SK-N-SH (cell line): ENCODE measurements around the gene ABCA1. TPM values are rescaled to one million over a fixed set of nuclear protein-coding genes. Genes with fewer than 3 reads are reported as not detected.

ENCODE experiments used
- CTCF ChIA-PET: fragments of 300-600, 350-600 bp; formaldehyde crosslinking; extraction: SDS; loops from one replicate; lab custom pipeline; 2021; lab: Yijun Ruan, JAX
- POLR2A ChIA-PET: fragments of 350-600 bp; sonication (Branson Sonifier 250); formaldehyde crosslinking; extraction: SDS; loops from one replicate; lab custom pipeline; 2020; ENCODE audit warnings: antibody characterized with exemption, inconsistent platforms; lab: Yijun Ruan, JAX
- DNase-seq: peaks from one replicate; pipeline ENCODE4 v3.0.0; 2012
- H2AFZ ChIP-seq: fragments of 200-600 bp; sonication (generic); 2 replicates; pipeline ENCODE4 v1.8.1; 2016; ENCODE audit warnings: antibody characterized with exemption, mild to moderate bottlenecking, low read depth
- H3F3A ChIP-seq: fragments of 200-600 bp; sonication (generic); replicated peaks from 2 replicates; pipeline ENCODE3; 2016; ENCODE audit warnings: antibody characterized with exemption, mild to moderate bottlenecking; ENCODE audit not compliant: insufficient read depth
- H3K27ac ChIP-seq, 2 experiments: fragments of 200-500 bp in 1 of 2; fragments of 200-600 bp in 1 of 2; sonication (Bioruptor generic) in 1 of 2; sonication (generic), shearing (Covaris generic) in 1 of 2; 2 replicates each; pipeline versions ENCODE4 v1.5.1 to v1.6.1; 2014 to 2016; ENCODE audit warnings: low read depth in 2 of 2, inconsistent platforms in 1 of 2, low read length in 1 of 2, mild to moderate bottlenecking in 1 of 2, mixed read lengths in 1 of 2
- H3K27me3 ChIP-seq: fragments of 200-600 bp; sonication (generic), shearing (Covaris generic); 2 replicates; pipeline ENCODE4 v1.6.1; 2016; ENCODE audit warnings: mixed run types; ENCODE audit not compliant: insufficient read depth
- H3K36me3 ChIP-seq, 2 experiments: fragments of 200-500 bp in 1 of 2; fragments of 200-600 bp in 1 of 2; sonication (Bioruptor generic) in 1 of 2; sonication (generic) in 1 of 2; replicated peaks in 1 of 2; 2 replicates each; pipeline versions ENCODE3 to v1.5.1; 2014 to 2016; ENCODE audit warnings: low read length in 1 of 2, mild to moderate bottlenecking in 1 of 2; ENCODE audit not compliant: insufficient read depth in 2 of 2, control insufficient read depth in 1 of 2
- H3K4me1 ChIP-seq, 2 experiments: fragments of 200-500 bp in 1 of 2; fragments of 200-600 bp in 1 of 2; sonication (Bioruptor generic) in 1 of 2; sonication (generic), shearing (Covaris generic) in 1 of 2; 2 replicates each; pipeline versions ENCODE4 v1.5.1 to v1.6.1; 2014 to 2016; ENCODE audit warnings: low read depth in 1 of 2, low read length in 1 of 2, mixed run types in 1 of 2; ENCODE audit not compliant: insufficient read depth in 2 of 2, control insufficient read depth in 1 of 2
- H3K4me2 ChIP-seq: fragments of 200-600 bp; sonication (generic), shearing (Covaris generic); 2 replicates; pipeline ENCODE4 v1.6.1; 2017; ENCODE audit warnings: mixed run types
- H3K4me3 ChIP-seq, 2 experiments: fragments of 200-500 bp in 1 of 2; fragments of 200-600 bp in 1 of 2; sonication (Bioruptor generic) in 1 of 2; sonication (generic), shearing (Covaris generic) in 1 of 2; 2 replicates each; pipeline versions ENCODE4 v1.5.1 to v1.8.1; 2014 to 2016; ENCODE audit warnings: low read depth in 2 of 2, inconsistent platforms in 1 of 2, low read length in 1 of 2, mild to moderate bottlenecking in 1 of 2, mixed read lengths in 1 of 2, moderate library complexity in 1 of 2
- H3K79me2 ChIP-seq: fragments of 200-600 bp; sonication (generic); 2 replicates; pipeline ENCODE4 v1.8.1; 2017; ENCODE audit warnings: mild to moderate bottlenecking; ENCODE audit not compliant: insufficient read depth
- H3K9ac ChIP-seq: fragments of 200-600 bp; sonication (generic); 2 replicates; pipeline ENCODE4 v1.6.1; 2017; ENCODE audit warnings: mixed run types
- H3K9me2 ChIP-seq: fragments of 200-600 bp; sonication (generic); 2 replicates; pipeline ENCODE4 v1.6.1; 2017; ENCODE audit warnings: mixed run types
- H3K9me3 ChIP-seq: fragments of 200-600 bp; sonication (generic); 2 replicates; pipeline ENCODE4 v1.6.1; 2017; ENCODE audit warnings: mixed run types, mild to moderate bottlenecking, moderate library complexity
- H4K20me1 ChIP-seq: fragments of 200-600 bp; sonication (generic); 2 replicates; pipeline ENCODE4 v1.6.1; 2017; ENCODE audit warnings: mild to moderate bottlenecking, mixed run types; ENCODE audit not compliant: insufficient read depth
- CTCF ChIP-seq: fragments of 200-600 bp; sonication (generic); IDR thresholded peaks from 2 replicates; pipeline ENCODE4 v1.6.1; 2017; ENCODE audit warnings: antibody characterized with exemption, mild to moderate bottlenecking, moderate library complexity
- ELF1 ChIP-seq: IDR thresholded peaks from 2 replicates; pipeline ENCODE4 v1.4.0; 2012
- FOSL2 ChIP-seq: IDR thresholded peaks from 2 replicates; pipeline ENCODE4 v1.4.0; 2012; ENCODE audit warnings: low read depth, mild to moderate bottlenecking, moderate library complexity, borderline replicate concordance
- FOXJ3 ChIP-seq: sonication (generic); formaldehyde crosslinking; IDR thresholded peaks from 2 replicates; pipeline ENCODE4 v1.5.1; 2020; ENCODE audit warnings: mild to moderate bottlenecking, missing genetic modification reagents
- GABPA ChIP-seq: IDR thresholded peaks from 2 replicates; pipeline ENCODE4 v1.4.0; 2012; ENCODE audit warnings: low read depth, mild to moderate bottlenecking
- IRF3 ChIP-seq: fragments of 150-350 bp; IDR thresholded peaks from 2 replicates; pipeline ENCODE4 v1.6.1; 2016; ENCODE audit warnings: mild to moderate bottlenecking, low read depth, low read length
- MEF2A ChIP-seq: IDR thresholded peaks from 2 replicates; pipeline ENCODE4 v1.4.0; 2012; ENCODE audit warnings: low read depth, borderline replicate concordance
- MXI1 ChIP-seq: IDR thresholded peaks from 2 replicates; pipeline ENCODE4 v1.6.1; 2012; ENCODE audit warnings: mild to moderate bottlenecking, low read depth, low read length, improper control_type of control experiment
- NRF1 ChIP-seq: IDR thresholded peaks from 2 replicates; pipeline ENCODE4 v1.6.1; 2012; ENCODE audit warnings: low read depth, mild to moderate bottlenecking, low read length
- POLR2AphosphoS5 ChIP-seq: IDR thresholded peaks from 2 replicates; pipeline ENCODE4 v1.6.1; 2012; ENCODE audit warnings: low read depth, low read length
- RAD21 ChIP-seq: IDR thresholded peaks from 2 replicates; pipeline ENCODE4 v1.6.1; 2012; ENCODE audit warnings: mild to moderate bottlenecking, low read length
- RCOR1 ChIP-seq: fragments of 150-350 bp; IDR thresholded peaks from 2 replicates; pipeline ENCODE4 v1.6.1; 2017; ENCODE audit warnings: antibody characterized with exemption, low read length
- SIN3A ChIP-seq: IDR thresholded peaks from 2 replicates; pipeline ENCODE4 v1.6.1; 2012; ENCODE audit warnings: low read depth, mild to moderate bottlenecking, low read length, moderate library complexity, borderline replicate concordance
- TAF1 ChIP-seq: IDR thresholded peaks from 2 replicates; pipeline ENCODE4 v1.6.1; 2012; ENCODE audit warnings: low read depth, mild to moderate bottlenecking, low read length, moderate library complexity, borderline replicate concordance
- TEAD4 ChIP-seq: IDR thresholded peaks from 2 replicates; pipeline ENCODE4 v1.4.0; 2012; ENCODE audit warnings: mild to moderate bottlenecking, borderline replicate concordance; ENCODE audit not compliant: insufficient read depth
- USF1 ChIP-seq: IDR thresholded peaks from 2 replicates; pipeline ENCODE4 v1.4.0; 2012; ENCODE audit warnings: low read depth, borderline replicate concordance
- ZBTB33 ChIP-seq: IDR thresholded peaks from 2 replicates; pipeline ENCODE4 v1.4.0; 2012; ENCODE audit warnings: low read depth, borderline replicate concordance
- WGBS: methylation state at CpG from one replicate; pipeline ENCODE4 v1.1.6; 2017; ENCODE audit warnings: low lambda C conversion rate; 5-methylcytosine and 5-hydroxymethylcytosine counted together
- polyA plus RNA-seq, 3 experiments: library from polyadenylated mRNA; depleted of rRNA; stranded (reverse); fragments of >200 nt; gene quantifications; 2 replicates each; pipeline ENCODE4 v1.2.3, GENCODE V29; 2012
- TF ChIP-seq, protein P1 (sequence below): IDR thresholded peaks from 2 replicates; pipeline ENCODE4; 2012

Gene ABCA1
- polyA plus RNA-seq, 1 of the 3 experiments (the other 2 are of a cell fraction) = 5.3 TPM

- H3K4me3 ChIP-seq = no peak overlapping the region
- H3K9ac ChIP-seq = no peak overlapping the region
- no peaks in the 10 kb centered on the region for H4K20me1 ChIP-seq
- H3K79me2 ChIP-seq = no peaks in the 10 kb centered on the region
- TF ChIP-seq GABPA = no peak
- no peak for TF ChIP-seq POLR2AphosphoS5
- no peak for TF ChIP-seq USF1
- TF ChIP-seq SIN3A = no peak
- no peak for TF ChIP-seq FOXJ3 (CRISPR knock-in tag)
- no peak overlapping the region for H2AFZ ChIP-seq
- no peaks in the 10 kb centered on the region for H3K9me2 ChIP-seq
- H3K9me3 ChIP-seq = no peaks in the 10 kb centered on the region
- no peaks in the 10 kb centered on the region for H3F3A ChIP-seq
- 86% methylated on average over 1 of the region's 2 CpGs for WGBS
- no peak overlapping the region for H3K4me2 ChIP-seq
- POLR2A ChIA-PET = no interaction called here
- DNase-seq = no peak
- CTCF ChIA-PET = interaction anchor here (1.2 to 1.7 kb wide), 3 partner anchors 10 to 20 kb away, joined by 3 to 7 read pairs (median 6); no protein-coding TSS in a partner anchor
- no peaks in the 10 kb centered on the region for H3K27me3 ChIP-seq
- no peak overlapping the region for H3K27ac ChIP-seq
- H3K36me3 ChIP-seq = peaks cover 0 to 3% of the 10 kb centered on the region in 2 experiments
- peaks cover 0 to 19% of the 10 kb centered on the region in 2 experiments; a peak in 1 of 4 replicates for H3K4me1 ChIP-seq
These were observed 44.8 kb downstream of the ABCA1 start for GRCh38 chr9:104883169-104883568.

- DNase-seq = no peak
- Histone ChIP-seq H2AFZ (no peak overlapping the region), H3K9me3 (no peaks in the 10 kb centered on the region), H3K9ac (no peak overlapping the region), H3K36me3 (peaks cover 0 to 2% of the 10 kb centered on the region in 2 experiments), H3K4me1 (peaks cover 0 to 19% of the 10 kb centered on the region in 2 experiments; a peak in 1 of 4 replicates), H3K27ac (peak overlapping the region in 1 of 2 experiments; percentile 26; a peak in 1 of 4 replicates), H4K20me1 (no peaks in the 10 kb centered on the region), H3K27me3 (no peaks in the 10 kb centered on the region)
- CTCF ChIA-PET = interaction anchor here (1.5 to 1.7 kb wide), 2 partner anchors 10 to 19 kb away, joined by 6 to 7 read pairs; no protein-coding TSS in a partner anchor
- TF ChIP-seq CTCF (no peak), RAD21 (no peak), GABPA (no peak), MXI1 (no peak), IRF3 (no peak), RCOR1 (no peak), MEF2A (no peak), TEAD4 (no peak), SIN3A (no peak), FOXJ3 (CRISPR knock-in tag) (no peak), ELF1 (no peak), NRF1 (no peak), ZBTB33 (no peak), FOSL2 (no peak), POLR2AphosphoS5 (no peak), TAF1 (no peak), USF1 (no peak)
- TF ChIP-seq, protein P1, sequence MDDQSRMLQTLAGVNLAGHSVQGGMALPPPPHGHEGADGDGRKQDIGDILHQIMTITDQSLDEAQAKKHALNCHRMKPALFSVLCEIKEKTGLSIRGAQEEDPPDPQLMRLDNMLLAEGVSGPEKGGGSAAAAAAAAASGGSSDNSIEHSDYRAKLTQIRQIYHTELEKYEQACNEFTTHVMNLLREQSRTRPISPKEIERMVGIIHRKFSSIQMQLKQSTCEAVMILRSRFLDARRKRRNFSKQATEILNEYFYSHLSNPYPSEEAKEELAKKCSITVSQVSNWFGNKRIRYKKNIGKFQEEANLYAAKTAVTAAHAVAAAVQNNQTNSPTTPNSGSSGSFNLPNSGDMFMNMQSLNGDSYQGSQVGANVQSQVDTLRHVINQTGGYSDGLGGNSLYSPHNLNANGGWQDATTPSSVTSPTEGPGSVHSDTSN = no peak
- TF ChIP-seq, all 33 proteins: peak for 0
- no peak overlapping the region for H3K4me2 ChIP-seq
- no peak overlapping the region for H3K4me3 ChIP-seq
- no peaks in the 10 kb centered on the region for H3K9me2 ChIP-seq
- POLR2A ChIA-PET = no interaction called here
- no peaks in the 10 kb centered on the region for H3F3A ChIP-seq
- no peaks in the 10 kb centered on the region for H3K79me2 ChIP-seq
These were observed 45.4 kb downstream of the ABCA1 start for GRCh38 chr9:104882566-104882965.
